ENCODE data around the gene KLHL20. TPM values are rescaled to one million over a fixed set of nuclear protein-coding genes. Genes with fewer than 3 reads are reported as not detected.
A peak's percentile ranks its signal among the peaks of the same experiment; 100 is the strongest.

The KLHL20 gene
- total RNA-seq, 1 donor from 2014 or later, result 39.0 TPM

DNA sequence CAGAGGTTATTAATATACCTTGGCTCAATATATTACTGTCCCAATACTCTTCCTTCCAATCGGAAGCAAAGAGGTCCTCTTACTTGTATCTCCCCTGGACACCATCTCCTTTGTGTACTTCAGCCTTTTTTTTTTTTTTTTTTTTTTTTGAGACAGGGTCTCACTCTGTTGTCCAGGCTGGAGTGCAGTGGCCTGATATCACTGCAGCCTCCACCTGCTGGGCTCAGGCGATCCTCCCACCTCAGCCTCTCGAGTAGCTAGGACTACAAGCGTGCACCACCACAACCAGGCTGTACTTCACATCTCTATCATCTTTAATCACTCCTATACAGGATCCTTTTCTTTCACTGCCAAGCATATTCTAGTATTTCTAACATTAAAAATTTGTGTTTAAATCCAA is 106.9 kb downstream of the KLHL20 start:
- TF ChIP-seq, protein P1, sequence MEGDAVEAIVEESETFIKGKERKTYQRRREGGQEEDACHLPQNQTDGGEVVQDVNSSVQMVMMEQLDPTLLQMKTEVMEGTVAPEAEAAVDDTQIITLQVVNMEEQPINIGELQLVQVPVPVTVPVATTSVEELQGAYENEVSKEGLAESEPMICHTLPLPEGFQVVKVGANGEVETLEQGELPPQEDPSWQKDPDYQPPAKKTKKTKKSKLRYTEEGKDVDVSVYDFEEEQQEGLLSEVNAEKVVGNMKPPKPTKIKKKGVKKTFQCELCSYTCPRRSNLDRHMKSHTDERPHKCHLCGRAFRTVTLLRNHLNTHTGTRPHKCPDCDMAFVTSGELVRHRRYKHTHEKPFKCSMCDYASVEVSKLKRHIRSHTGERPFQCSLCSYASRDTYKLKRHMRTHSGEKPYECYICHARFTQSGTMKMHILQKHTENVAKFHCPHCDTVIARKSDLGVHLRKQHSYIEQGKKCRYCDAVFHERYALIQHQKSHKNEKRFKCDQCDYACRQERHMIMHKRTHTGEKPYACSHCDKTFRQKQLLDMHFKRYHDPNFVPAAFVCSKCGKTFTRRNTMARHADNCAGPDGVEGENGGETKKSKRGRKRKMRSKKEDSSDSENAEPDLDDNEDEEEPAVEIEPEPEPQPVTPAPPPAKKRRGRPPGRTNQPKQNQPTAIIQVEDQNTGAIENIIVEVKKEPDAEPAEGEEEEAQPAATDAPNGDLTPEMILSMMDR (IDR thresholded peaks at IDR 0.05; ENCODE audit: insufficient read depth, low read length, severe bottlenecking), result no peak
- H3K27me3 ChIP-seq (ENCODE audit: control insufficient read depth, insufficient read depth, low read length), result no peaks in the 10 kb centered on the region
- no peak for FAIRE-seq
- H3K36me3 ChIP-seq (ENCODE audit: control insufficient read depth, insufficient read depth, low read length), result no peaks in the 10 kb centered on the region
- no peak for DNase-seq (ENCODE audit: low read depth)
- no peak overlapping the region for H3K4me3 ChIP-seq (ENCODE audit: low read depth, low read length)

GRCh38 chr1:173823781-173824314 is 109.1 kb downstream of the KLHL20 start:
- DNase-seq (ENCODE audit: low read depth) (peak; percentile 29), FAIRE-seq (no peak)

GRCh38 chr1:173824315-173825081 is 109.7 kb downstream of the KLHL20 start, which contains the start of the genes CENPL and DARS2:
TSS of gene CENPL (minus strand) at chr1:173824883. CDS start at chr1:173811299, 13,584 bp downstream.
TSS of gene DARS2 (plus strand) at chr1:173824673. CDS start at chr1:173825230, 557 bp downstream.
- Histone ChIP-seq H3K36me3 (ENCODE audit: control insufficient read depth, insufficient read depth, low read length) (no peaks in the 10 kb centered on the region), H3K27me3 (ENCODE audit: control insufficient read depth, insufficient read depth, low read length) (no peaks in the 10 kb centered on the region), H3K4me3 (ENCODE audit: low read depth, low read length) (peak within 1 kb of the TSS; percentile 67)
- TF ChIP-seq, protein P1 (IDR thresholded peaks at IDR 0.05; ENCODE audit: insufficient read depth, low read length, severe bottlenecking), result no peak
- DNase-seq (ENCODE audit: low read depth) (peak; percentile 95), FAIRE-seq (peak; percentile 13)

More at GRCh38 chr1:173823781-173824314, 109.1 kb downstream of the KLHL20 start:
- peak overlapping the region; percentile 67 for H3K4me3 ChIP-seq (ENCODE audit: low read depth, low read length)
- TF ChIP-seq, protein P1 (IDR thresholded peaks at IDR 0.05; ENCODE audit: insufficient read depth, low read length, severe bottlenecking), result no peak
- H3K27me3 ChIP-seq (ENCODE audit: control insufficient read depth, insufficient read depth, low read length), result no peaks in the 10 kb centered on the region
- no peaks in the 10 kb centered on the region for H3K36me3 ChIP-seq (ENCODE audit: control insufficient read depth, insufficient read depth, low read length)

- H3K27me3 ChIP-seq (ENCODE audit: control insufficient read depth, insufficient read depth, low read length), result no peaks in the 10 kb centered on the region
- H3K4me3 ChIP-seq (ENCODE audit: low read depth, low read length), result no peak overlapping the region
- TF ChIP-seq, protein P1 (IDR thresholded peaks at IDR 0.05; ENCODE audit: insufficient read depth, low read length, severe bottlenecking), result no peak
- DNase-seq (ENCODE audit: low read depth) (no peak), FAIRE-seq (no peak)
- no peaks in the 10 kb centered on the region for H3K36me3 ChIP-seq (ENCODE audit: control insufficient read depth, insufficient read depth, low read length)
These were observed 112.8 kb downstream of the KLHL20 start for GRCh38 chr1:173827611-173828010.

GRCh38 chr1:173832748-173833147 is 118.0 kb downstream of the KLHL20 start:
- Histone ChIP-seq H3K36me3 (ENCODE audit: control insufficient read depth, insufficient read depth, low read length) (no peaks in the 10 kb centered on the region), H3K27me3 (ENCODE audit: control insufficient read depth, insufficient read depth, low read length) (no peaks in the 10 kb centered on the region), H3K4me3 (ENCODE audit: low read depth, low read length) (no peak overlapping the region)
- TF ChIP-seq, protein P1 (IDR thresholded peaks at IDR 0.05; ENCODE audit: insufficient read depth, low read length, severe bottlenecking), result no peak
- FAIRE-seq (no peak), DNase-seq (ENCODE audit: low read depth) (no peak)

Other genes starting within 250 kb of the KLHL20 start
- 159 and 185 TPM in 2 replicates for gene PRDX6, start 237.6 kb upstream of the KLHL20 start, total RNA-seq
- gene SLC9C2, start 111.9 kb upstream of the KLHL20 start, total RNA-seq, result not detected in 2 replicates
- not detected in 2 replicates for gene TEX50, start 79.6 kb upstream of the KLHL20 start, total RNA-seq
- gene ANKRD45, start 45.1 kb upstream of the KLHL20 start, total RNA-seq, result under 0.01 TPM in 2 replicates
- gene DARS2, start 109.7 kb downstream of the KLHL20 start, total RNA-seq, result 12.9 and 15.4 TPM in 2 replicates
- gene CENPL, start 109.9 kb downstream of the KLHL20 start, total RNA-seq, result 5.1 and 5.5 TPM in 2 replicates
- 955 and 2,584 TPM in 2 replicates for gene GAS5, start 153.0 kb downstream of the KLHL20 start, total RNA-seq
- gene ZBTB37, start 153.4 kb downstream of the KLHL20 start, total RNA-seq, result 2.9 and 3.8 TPM in 2 replicates
- gene SERPINC1, start 202.3 kb downstream of the KLHL20 start, total RNA-seq, result not detected in 2 replicates